Esophagus muscularis mucosa (tissue), 4 donors: ENCODE results near the gene CBY1. TPM values are rescaled to one million over a fixed set of nuclear protein-coding genes. Genes with fewer than 3 reads are reported as not detected.

Experiments
- DNase-seq: peaks from one replicate; pipeline ENCODE4 v3.0.0-alpha.2; 2017; ENCODE audit errors: extremely low spot score
- H3K27ac ChIP-seq, 4 donors: fragments of 200-600 bp; sonication (generic); replicated peaks in 1 of 4; 1 replicate in 3 of 4; 2 replicates in 1 of 4; pipeline ENCODE4 v1.5.1; 2016 to 2019; ENCODE audit warnings: mild to moderate bottlenecking in 1 of 4
- H3K27me3 ChIP-seq, 4 donors: fragments of 200-600 bp; sonication (generic); one replicate each; pipeline versions ENCODE4 v1.5.1 to v1.6.0; 2016 to 2019
- H3K36me3 ChIP-seq, 4 donors: fragments of 200-600 bp; sonication (generic); one replicate each; pipeline ENCODE4 v1.5.1; 2016 to 2019
- H3K4me1 ChIP-seq, 4 donors: fragments of 200-600 bp; sonication (generic); one replicate each; pipeline ENCODE4 v1.5.1; 2016 to 2019
- H3K4me3 ChIP-seq, 4 donors: fragments of 200-600 bp; sonication (generic); 1 replicate in 2 of 4; 2 replicates in 2 of 4; pipeline ENCODE4 v1.5.1; 2016 to 2019; ENCODE audit warnings: mild to moderate bottlenecking in 4 of 4, moderate library complexity in 1 of 4
- H3K9me3 ChIP-seq, 4 donors: fragments of 200-600 bp; sonication (generic); 1 replicate in 3 of 4; 2 replicates in 1 of 4; pipeline ENCODE4 v1.5.1; 2016 to 2019
- CTCF ChIP-seq, 3 experiments: fragments of 200-600 bp in 2 of 3; fragments of 450-650 bp in 1 of 3; sonication (generic) in 2 of 3; IDR thresholded peaks; one replicate each; pipeline ENCODE4 v1.5.1; 2017 to 2019; ENCODE audit warnings: antibody characterized with exemption in 3 of 3, mild to moderate bottlenecking in 2 of 3, moderate library complexity in 1 of 3
- EP300 ChIP-seq: sonication (generic); formaldehyde crosslinking; IDR thresholded peaks from one replicate; pipeline ENCODE4 v1.6.1; 2017; ENCODE audit warnings: antibody characterized with exemption
- POLR2A ChIP-seq: fragments of 450-650 bp; IDR thresholded peaks from one replicate; pipeline ENCODE4 v1.6.1; 2017; ENCODE audit warnings: antibody characterized with exemption, moderate library complexity, mild to moderate bottlenecking, low read depth
- POLR2AphosphoS5 ChIP-seq, 2 donors: sonication (generic); formaldehyde crosslinking; IDR thresholded peaks; one replicate each; pipeline ENCODE4 v1.6.1; 2017; ENCODE audit warnings: antibody characterized with exemption in 2 of 2
- WGBS: methylation state at CpG from one replicate; pipeline ENCODE4 v1.1.5; 2018; 5-methylcytosine and 5-hydroxymethylcytosine counted together
- intact Hi-C: fragments of 100-400 bp; cut with DNase I; formaldehyde crosslinking; loops from one replicate; pipeline ENCODE4 v1.15.1; 2023
- total RNA-seq, 4 donors: library from RNA; depleted of rRNA; stranded (reverse); fragments of >200 nt; gene quantifications; one replicate each; pipeline versions ENCODE4 v1.1.0 to v1.2.1, GENCODE V29; 2016

The CBY1 gene
- total RNA-seq, 4 donors from 2014 or later, result 25.2 to 36.9 (median 33.9) TPM

- H3K4me3 ChIP-seq, result peak overlapping the region in 3 of 4 donors; percentile 1 to 24 (median 19)
- peaks cover 49 to 80% (median 65%) of the 10 kb centered on the region in 4 donors for H3K4me1 ChIP-seq
- DNase-seq, result no peak
- 25% methylated on average over 3 of the region's 3 CpGs for WGBS
- H3K9me3 ChIP-seq, result no peaks in the 10 kb centered on the region
- no peaks in the 10 kb centered on the region for H3K27me3 ChIP-seq
- H3K36me3 ChIP-seq, result peaks cover 0 to 19% (median 9%) of the 10 kb centered on the region in 4 donors
- intact Hi-C loops, result no loop called here
- peak overlapping the region; percentile 96 to 99 (median 98) for H3K27ac ChIP-seq
- peak; percentile 25 to 44 for TF ChIP-seq POLR2AphosphoS5 (IDR thresholded peaks at IDR 0.05)
- no peak for TF ChIP-seq CTCF (IDR thresholded peaks at IDR 0.05)
- TF ChIP-seq POLR2A, result no peak
- TF ChIP-seq EP300, result no peak
Measured at GRCh38 chr22:38696606-38697424, 40.4 kb downstream of the CBY1 start.

- TF ChIP-seq CTCF (IDR thresholded peaks at IDR 0.05), result no peak
- TF ChIP-seq POLR2A, result no peak
- TF ChIP-seq POLR2AphosphoS5 (IDR thresholded peaks at IDR 0.05), result no peak
- TF ChIP-seq EP300, result no peak
- Histone ChIP-seq H3K4me1 (peaks cover 50 to 84% (median 66%) of the 10 kb centered on the region in 4 donors), H3K36me3 (peaks cover 0 to 13% (median 6%) of the 10 kb centered on the region in 4 donors), H3K4me3 (peak overlapping the region in 3 of 4 donors; percentile 1 to 71 (median 24)), H3K27ac (peak overlapping the region; percentile 96 to 99 (median 98)), H3K9me3 (no peaks in the 10 kb centered on the region), H3K27me3 (no peaks in the 10 kb centered on the region)
- no peak for DNase-seq
- intact Hi-C loops, result no loop called here
- WGBS, result 62% methylated on average over 8 of the region's 8 CpGs
Measured at GRCh38 chr22:38697425-38698089, 41.1 kb downstream of the CBY1 start.

GRCh38 chr22:38698407-38699094, 42.1 kb downstream of the CBY1 start:
- Histone ChIP-seq H3K4me3 (peak overlapping the region; percentile 71 to 95 (median 84)), H3K36me3 (peaks cover 0 to 9% (median 5%) of the 10 kb centered on the region in 4 donors), H3K4me1 (peaks cover 47 to 76% (median 63%) of the 10 kb centered on the region in 4 donors), H3K27ac (peak overlapping the region; percentile 96 to 99 (median 98)), H3K9me3 (no peaks in the 10 kb centered on the region), H3K27me3 (no peaks in the 10 kb centered on the region)
- intact Hi-C loops, result no loop called here
- no peak for DNase-seq
- TF ChIP-seq POLR2AphosphoS5 (IDR thresholded peaks at IDR 0.05) (no peak), EP300 (no peak), CTCF (IDR thresholded peaks at IDR 0.05) (no peak), POLR2A (no peak)
- 88% methylated on average over 13 of the region's 13 CpGs for WGBS

- peaks cover 0 to 4% (median 2%) of the 10 kb centered on the region in 4 donors for H3K36me3 ChIP-seq
- TF ChIP-seq POLR2AphosphoS5 (IDR thresholded peaks at IDR 0.05) (no peak), EP300 (no peak), POLR2A (no peak), CTCF (IDR thresholded peaks at IDR 0.05) (no peak)
- peaks cover 46 to 70% (median 60%) of the 10 kb centered on the region in 4 donors for H3K4me1 ChIP-seq
- H3K4me3 ChIP-seq, result peak overlapping the region; percentile 71 to 95 (median 84)
- H3K9me3 ChIP-seq, result no peaks in the 10 kb centered on the region
- WGBS, result 36% methylated on average over 5 of the region's 5 CpGs
- peak overlapping the region; percentile 96 to 99 (median 98) for H3K27ac ChIP-seq
- intact Hi-C loops, result no loop called here
- DNase-seq, result no peak
- H3K27me3 ChIP-seq, result no peaks in the 10 kb centered on the region
Measured at GRCh38 chr22:38699143-38699542, 42.7 kb downstream of the CBY1 start.
